ENCODE measurements around the gene BORA.
"Not testable (repeated sequence)": the region's sequence is repeated elsewhere in the genome, so short reads cannot be mapped to it uniquely, and the experiment has no call there.

Gene BORA

GRCh38 chr13:72727417-72728289, at the start of gene BORA, which contains the start of gene MZT1:
Gene BORA (plus strand): TSS chr13:72727923. CDS start chr13:72728941, 1,018 bp downstream.
Gene MZT1 (minus strand): TSS chr13:72727629. CDS start chr13:72727602, 27 bp downstream.
- DNase-seq (ENCODE audit: low spot score) = peak; percentile 95

GRCh38 chr13:72678312-72678711, 49.4 kb upstream of the BORA start:
- no peak for DNase-seq (ENCODE audit: low spot score)

GRCh38 chr13:72680353-72680752, 47.4 kb upstream of the BORA start:
- no peak for DNase-seq (ENCODE audit: low spot score)

GRCh38 chr13:72686766-72687165, 41.0 kb upstream of the BORA start:
- DNase-seq (ENCODE audit: low spot score) = no peak

GRCh38 chr13:72689181-72689696, 38.5 kb upstream of the BORA start:
- no peak for DNase-seq (ENCODE audit: low spot score)

- no peak for DNase-seq (ENCODE audit: low spot score)
Measured at GRCh38 chr13:72692884-72693514, 34.7 kb upstream of the BORA start.

- no peak for DNase-seq (ENCODE audit: low spot score)
Measured at GRCh38 chr13:72693832-72694231, 33.9 kb upstream of the BORA start.

- no peak for DNase-seq (ENCODE audit: low spot score)
Measured at GRCh38 chr13:72694314-72694713, 33.4 kb upstream of the BORA start.

- DNase-seq (ENCODE audit: low spot score) = no peak
Measured at GRCh38 chr13:72696579-72696978, 31.1 kb upstream of the BORA start.

GRCh38 chr13:72698164-72698563, 29.6 kb upstream of the BORA start:
- no peak for DNase-seq (ENCODE audit: low spot score)

- no peak for DNase-seq (ENCODE audit: low spot score)
Measured at GRCh38 chr13:72700509-72700908, 27.2 kb upstream of the BORA start.

GRCh38 chr13:72716776-72717175, 10.9 kb upstream of the BORA start:
- DNase-seq (ENCODE audit: low spot score) = no peak

GRCh38 chr13:72726185-72726584, 1.5 kb upstream of the BORA start:
- DNase-seq (ENCODE audit: low spot score) = not testable (repeated sequence)

GRCh38 chr13:72726726-72727416, 852 bp upstream of the BORA start:
- DNase-seq (ENCODE audit: low spot score) = peak; percentile 45

- no peak for DNase-seq (ENCODE audit: low spot score)
Measured at GRCh38 chr13:72728290-72728605, 525 bp downstream of the BORA start.

- no peak for DNase-seq (ENCODE audit: low spot score)
Measured at GRCh38 chr13:72737033-72737432, 9.3 kb downstream of the BORA start.

- DNase-seq (ENCODE audit: low spot score) = no peak
Measured at GRCh38 chr13:72740015-72740414, 12.3 kb downstream of the BORA start.

- no peak for DNase-seq (ENCODE audit: low spot score)
Measured at GRCh38 chr13:72745260-72745659, 17.5 kb downstream of the BORA start.

- DNase-seq (ENCODE audit: low spot score) = no peak
Measured at GRCh38 chr13:72751220-72751619, 23.5 kb downstream of the BORA start.

GRCh38 chr13:72754111-72754510, 26.4 kb downstream of the BORA start:
- DNase-seq (ENCODE audit: low spot score) = no peak

- DNase-seq (ENCODE audit: low spot score) = no peak
Measured at GRCh38 chr13:72757792-72758535, 30.2 kb downstream of the BORA start.

GRCh38 chr13:72760189-72760588, 32.5 kb downstream of the BORA start:
- no peak for DNase-seq (ENCODE audit: low spot score)
